A549 (cell line): ENCODE data around the gene ANXA2.

Source experiments
- EP300 ChIP-seq, 2 experiments: fragments of >200 bp; sonication (Bioruptor Twin); formaldehyde crosslinking; IDR thresholded peaks; 2 replicates in 1 of 2; 3 replicates in 1 of 2; pipeline ENCODE4 v1.6.1; 2016 to 2017
- ZNF302 ChIP-seq: fragments of 250-450 bp; sonication (Bioruptor Pico); IDR thresholded peaks from 2 replicates; pipeline ENCODE4 v1.9.0; 2021; ENCODE audit warnings: inconsistent platforms, mild to moderate bottlenecking, moderate library complexity
- TF ChIP-seq, protein P1 (sequence below): fragments of >200 bp; sonication (Bioruptor Twin); formaldehyde crosslinking; IDR thresholded peaks from 3 replicates; pipeline ENCODE4 v1.5.1; 2016

DNA sequence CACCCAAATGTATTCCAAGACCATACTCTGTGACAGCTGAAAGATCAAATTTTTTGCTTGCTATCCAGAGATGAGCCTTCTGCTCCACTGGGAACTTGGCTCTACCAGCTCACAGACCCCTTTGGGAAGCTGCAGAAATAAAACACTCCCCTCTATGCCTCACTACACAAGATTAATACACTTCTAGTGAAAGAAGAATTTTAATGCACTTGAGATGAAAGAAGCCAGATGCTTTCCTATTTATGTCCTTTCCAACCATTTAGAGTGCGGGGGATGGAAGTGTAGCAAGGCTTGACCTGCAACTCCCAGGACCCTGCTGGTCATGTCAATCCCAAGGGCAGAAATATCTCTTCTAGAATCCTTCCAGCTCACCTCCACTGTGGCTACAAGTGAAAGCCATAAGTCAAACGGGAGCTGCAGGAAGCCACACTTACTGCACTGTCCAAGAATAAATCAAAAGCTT lies 34.7 kb downstream of the ANXA2 start:
- TF ChIP-seq ZNF302 (CRISPR knock-in tag) (no peak), EP300 (IDR thresholded peaks at IDR 0.05) (no peak)
- TF ChIP-seq, protein P1, sequence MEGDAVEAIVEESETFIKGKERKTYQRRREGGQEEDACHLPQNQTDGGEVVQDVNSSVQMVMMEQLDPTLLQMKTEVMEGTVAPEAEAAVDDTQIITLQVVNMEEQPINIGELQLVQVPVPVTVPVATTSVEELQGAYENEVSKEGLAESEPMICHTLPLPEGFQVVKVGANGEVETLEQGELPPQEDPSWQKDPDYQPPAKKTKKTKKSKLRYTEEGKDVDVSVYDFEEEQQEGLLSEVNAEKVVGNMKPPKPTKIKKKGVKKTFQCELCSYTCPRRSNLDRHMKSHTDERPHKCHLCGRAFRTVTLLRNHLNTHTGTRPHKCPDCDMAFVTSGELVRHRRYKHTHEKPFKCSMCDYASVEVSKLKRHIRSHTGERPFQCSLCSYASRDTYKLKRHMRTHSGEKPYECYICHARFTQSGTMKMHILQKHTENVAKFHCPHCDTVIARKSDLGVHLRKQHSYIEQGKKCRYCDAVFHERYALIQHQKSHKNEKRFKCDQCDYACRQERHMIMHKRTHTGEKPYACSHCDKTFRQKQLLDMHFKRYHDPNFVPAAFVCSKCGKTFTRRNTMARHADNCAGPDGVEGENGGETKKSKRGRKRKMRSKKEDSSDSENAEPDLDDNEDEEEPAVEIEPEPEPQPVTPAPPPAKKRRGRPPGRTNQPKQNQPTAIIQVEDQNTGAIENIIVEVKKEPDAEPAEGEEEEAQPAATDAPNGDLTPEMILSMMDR: no peak
